HG02885 (cell line): ENCODE measurements around the gene MBL2.

Experiments used
- ATAC-seq: cut with Tn5 transposase; IDR thresholded peaks from one replicate; pipeline ENCODE4 v1.9.1; 2021; ENCODE audit warnings: mild to moderate bottlenecking; ENCODE audit not compliant: unreplicated experiment, poor library complexity

Gene MBL2

DNA sequence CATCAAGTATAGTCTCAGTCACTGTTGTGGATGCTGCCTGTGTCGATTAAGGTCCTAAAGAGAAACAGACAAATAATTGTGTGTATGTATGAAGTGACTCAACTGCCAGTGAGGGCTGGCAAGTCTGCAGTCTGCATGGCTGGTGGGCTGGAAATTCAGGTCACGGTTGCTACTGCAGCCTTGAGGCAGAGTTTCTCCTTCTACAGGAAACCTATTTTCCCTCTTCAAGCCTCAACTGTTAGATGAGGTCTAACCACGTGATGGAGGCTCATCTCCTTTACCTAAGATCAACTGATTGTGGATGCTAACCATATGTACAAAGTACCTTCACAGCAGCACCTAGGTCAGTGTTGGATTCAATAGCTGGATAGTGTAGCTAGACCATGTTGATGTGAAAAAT lies 29.9 kb downstream of the MBL2 start:
- ATAC-seq, result no peak

DNA sequence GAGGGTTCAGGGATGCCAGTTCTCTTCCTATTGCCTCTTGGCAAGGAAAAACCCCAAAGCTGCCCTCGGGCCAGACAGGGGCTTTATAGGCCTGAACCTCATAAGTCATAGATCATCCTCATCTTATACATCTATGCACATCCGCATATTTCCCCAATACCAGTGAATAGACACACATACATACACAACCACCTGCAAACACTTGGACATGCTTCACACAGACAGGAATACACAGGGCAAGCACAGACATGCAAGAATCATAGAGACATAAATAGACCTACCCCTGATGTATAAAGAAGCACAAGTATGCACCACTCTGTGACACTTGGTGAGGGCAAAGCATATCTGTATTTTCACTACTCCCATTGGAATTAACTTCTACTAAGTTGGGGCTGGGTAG lies 30.7 kb downstream of the MBL2 start:
- no peak for ATAC-seq

DNA sequence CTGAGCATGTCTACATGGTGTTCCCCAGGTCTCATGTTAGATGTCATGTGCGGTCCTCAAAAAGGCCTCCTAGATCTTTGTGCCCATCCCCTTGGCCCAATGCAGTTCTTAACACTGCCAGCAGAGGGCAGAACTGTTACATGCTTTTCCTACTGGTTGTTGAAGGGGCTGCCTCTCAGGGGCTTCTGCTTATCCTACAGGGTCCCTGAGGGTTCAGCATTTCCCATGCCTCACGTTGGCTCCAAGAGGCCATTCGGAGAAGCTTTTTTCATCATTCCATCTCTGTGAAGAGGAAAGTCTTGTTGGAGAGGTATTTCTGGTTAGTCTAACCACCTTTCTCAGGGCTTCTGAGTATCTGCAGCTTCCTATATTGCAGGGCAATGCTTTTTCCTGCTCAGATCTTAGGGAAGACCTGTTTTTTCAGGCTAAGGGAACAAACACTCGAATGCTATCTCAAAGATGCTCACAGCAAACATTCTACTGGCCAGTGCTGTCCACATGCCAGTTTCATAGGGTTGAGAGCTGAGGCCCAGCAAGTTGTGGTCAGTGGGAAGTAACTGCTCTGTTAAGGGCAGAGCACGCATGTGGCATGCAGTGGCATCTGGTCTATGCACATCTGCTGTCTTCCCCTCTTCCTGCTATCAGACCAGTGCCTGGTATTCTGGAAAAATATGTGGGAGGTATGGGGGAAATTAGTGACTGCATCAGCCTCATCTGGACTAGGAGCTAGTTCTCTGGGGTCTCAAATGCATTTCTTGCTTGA lies 31.5 kb downstream of the MBL2 start:
- ATAC-seq, result peak; percentile 74

DNA sequence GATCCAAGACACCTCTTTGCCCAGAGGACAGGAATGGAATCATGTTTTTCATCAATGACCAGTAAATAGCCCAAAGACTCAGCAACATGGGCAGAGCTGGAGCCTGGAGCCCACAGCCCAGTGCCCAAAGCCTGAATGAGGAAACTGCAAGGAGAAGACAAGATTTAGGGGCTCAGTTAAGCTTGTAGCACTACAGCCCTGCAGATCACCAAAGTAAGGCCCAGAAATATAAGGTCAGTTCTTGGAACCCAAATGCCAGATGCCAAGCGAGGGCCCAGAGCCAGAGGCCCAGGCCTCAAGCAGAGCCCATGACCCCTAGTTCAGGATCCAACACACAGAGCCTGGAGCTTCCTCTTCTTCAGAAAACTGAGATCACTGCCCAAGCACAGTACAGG lies 32.4 kb downstream of the MBL2 start:
- no peak for ATAC-seq

DNA sequence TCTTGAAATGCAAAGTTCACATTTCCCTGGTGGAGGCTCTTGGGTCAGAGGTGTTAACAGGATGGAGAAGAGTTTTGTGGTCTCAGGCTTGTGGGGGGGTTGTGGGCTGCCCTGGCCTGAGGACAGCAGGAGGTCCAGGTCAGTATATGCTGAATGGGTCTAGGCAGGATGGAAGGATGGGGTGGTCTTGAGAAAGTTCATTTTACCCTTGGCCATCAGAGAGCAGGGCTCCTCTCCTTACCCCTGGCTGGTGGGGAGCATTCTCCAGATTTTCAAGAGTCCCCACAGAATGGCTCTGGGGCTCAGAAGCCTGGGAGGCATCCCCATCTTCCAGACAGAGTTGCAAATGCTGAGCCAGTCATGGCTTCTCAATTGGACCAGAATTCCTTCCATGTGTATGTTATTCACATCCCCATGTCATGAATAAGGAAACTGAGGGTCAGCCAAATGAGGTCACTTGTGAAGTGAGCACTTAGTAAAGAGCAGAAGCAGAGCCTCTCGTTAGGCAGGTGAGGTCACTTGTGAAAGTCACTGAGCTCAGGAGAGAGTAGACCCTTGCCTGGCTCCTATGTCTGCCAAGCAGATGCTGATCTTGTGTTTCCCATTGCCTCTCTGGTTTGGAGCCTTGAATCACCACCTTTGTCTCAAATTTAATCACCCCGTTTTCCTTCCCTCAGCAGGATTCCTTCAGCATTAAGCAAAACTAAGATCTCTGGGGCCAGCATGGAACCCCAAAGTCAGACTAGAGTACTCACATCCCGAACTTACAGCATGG lies 33.0 kb downstream of the MBL2 start:
- no peak for ATAC-seq

DNA sequence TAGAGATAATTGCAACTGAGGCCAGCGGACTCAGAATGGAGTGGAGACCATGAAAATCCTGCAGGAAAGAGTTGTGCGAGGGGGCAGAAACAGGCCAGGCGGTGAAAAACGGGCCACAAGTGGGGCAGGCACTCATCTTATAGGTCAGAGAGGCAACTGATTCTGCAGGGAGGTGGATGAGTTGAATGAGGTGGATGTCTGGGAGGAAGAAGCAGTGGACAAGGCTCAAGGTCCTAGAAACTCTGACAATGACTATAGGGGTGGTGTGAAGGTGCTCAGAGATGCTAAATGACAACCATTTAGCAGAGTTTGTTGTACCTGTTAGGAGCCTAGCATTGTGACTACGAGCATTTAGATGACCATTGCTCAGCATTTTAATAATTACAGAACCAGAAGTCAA lies 33.6 kb downstream of the MBL2 start:
- ATAC-seq, result no peak

DNA sequence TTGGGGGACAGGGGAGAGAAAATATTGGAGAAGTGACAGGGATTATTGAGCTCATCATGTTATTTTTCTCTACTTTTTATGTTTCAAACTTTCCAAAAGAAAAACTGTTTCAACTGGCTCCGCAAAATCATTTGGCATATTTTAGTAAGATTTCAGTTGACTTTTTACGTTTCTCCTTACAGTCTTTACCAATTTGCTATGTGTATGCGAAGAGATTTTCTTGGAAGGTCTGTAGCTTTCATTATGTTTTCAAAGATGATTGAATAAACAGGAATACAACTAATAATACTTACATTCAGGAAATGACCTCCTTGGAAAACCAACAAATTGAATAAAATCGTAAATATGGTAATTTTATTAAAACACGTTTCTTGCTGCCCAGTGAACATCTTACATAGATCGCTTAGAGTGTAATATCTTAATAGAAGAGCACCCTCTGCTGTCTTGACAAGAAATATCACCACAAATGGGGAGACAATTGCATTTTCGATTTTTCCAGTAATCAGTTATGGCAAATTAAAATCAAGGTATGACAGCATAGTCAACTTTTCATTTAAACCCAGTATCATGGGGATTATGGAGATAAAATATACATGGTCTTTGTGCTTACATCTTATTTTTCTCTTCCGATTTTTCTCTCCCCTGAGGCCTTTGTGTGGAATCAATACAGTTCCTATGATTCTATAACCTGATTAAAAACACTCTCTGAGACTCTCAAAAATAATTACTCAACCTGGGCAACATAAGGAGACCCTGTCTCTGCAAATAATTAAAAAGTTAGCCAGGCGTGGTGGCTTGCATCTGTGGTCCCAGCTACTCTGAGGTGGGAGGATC lies 43.1 kb downstream of the MBL2 start:
- peak; percentile 71 for ATAC-seq

DNA sequence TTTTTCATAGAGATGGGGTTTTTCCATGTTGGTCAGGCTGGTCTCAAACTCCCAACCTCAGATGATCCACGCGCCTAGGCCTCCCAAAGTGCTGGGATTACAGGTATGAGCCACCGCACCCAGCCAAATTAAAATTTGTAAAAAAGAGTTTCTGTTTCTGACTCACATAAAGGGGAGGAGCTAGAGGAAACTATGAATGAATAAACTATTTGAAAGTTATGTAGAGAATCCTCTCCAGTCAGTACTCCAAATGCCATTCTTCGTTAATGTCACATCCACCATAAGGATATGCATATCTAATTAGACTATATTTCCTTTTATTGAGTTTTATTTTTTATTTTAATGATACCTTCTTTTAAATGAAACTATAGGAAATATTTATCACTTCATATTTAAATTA lies 52.6 kb downstream of the MBL2 start:
- ATAC-seq, result no peak
